Neural cell (in vitro differentiated cells): ENCODE measurements around the gene KCNK15. TPM values are rescaled to one million over a fixed set of nuclear protein-coding genes. Genes with fewer than 3 reads are reported as not detected.

Experiments used
- H2AFZ ChIP-seq: fragments of 200-600, 300-800 bp; sonication (generic), shearing (Covaris generic); 2 replicates; pipeline ENCODE4 v1.6.0; 2014; ENCODE audit warnings: low read depth, mild to moderate bottlenecking, antibody characterized with exemption, low read length, moderate library complexity
- H3F3A ChIP-seq: fragments of 200-600 bp; shearing (Covaris generic); 2 replicates; pipeline ENCODE4 v1.6.1; 2016; ENCODE audit warnings: mild to moderate bottlenecking, moderate library complexity, mixed read lengths, antibody characterized with exemption, low read length; ENCODE audit not compliant: insufficient read depth, poor library complexity, severe bottlenecking
- H3K27ac ChIP-seq: fragments of 200-600, 300-800 bp; sonication (generic), shearing (Covaris generic); 2 replicates; pipeline ENCODE4 v1.5.1; 2014; ENCODE audit warnings: mild to moderate bottlenecking, low read length, moderate library complexity
- H3K27me3 ChIP-seq: fragments of 300-800, 200-600 bp; sonication (generic), shearing (Covaris generic); 2 replicates; pipeline ENCODE4 v1.6.0; 2014; ENCODE audit warnings: mild to moderate bottlenecking, low read depth, low read length, moderate library complexity; ENCODE audit not compliant: insufficient read depth
- H3K36me3 ChIP-seq: fragments of 300-800, 200-600 bp; sonication (generic), shearing (Covaris generic); 2 replicates; pipeline ENCODE4 v1.5.1; 2014; ENCODE audit warnings: mild to moderate bottlenecking, antibody characterized with exemption, low read length, moderate library complexity; ENCODE audit not compliant: insufficient read depth
- H3K4me2 ChIP-seq: fragments of 300-800, 200-600 bp; sonication (generic), shearing (Covaris generic); 2 replicates; pipeline ENCODE4 v1.6.0; 2014; ENCODE audit warnings: mild to moderate bottlenecking, low read length
- H3K4me3 ChIP-seq: fragments of 300-800, 200-600 bp; sonication (generic), shearing (Covaris generic); 2 replicates; pipeline ENCODE4 v1.5.1; 2014; ENCODE audit warnings: mild to moderate bottlenecking, low read length, moderate library complexity
- H3K79me2 ChIP-seq: fragments of 200-600 bp; shearing (Covaris generic); replicated peaks from 2 replicates; pipeline ENCODE4 v1.6.0; 2014; ENCODE audit warnings: mild to moderate bottlenecking, low read length, moderate library complexity; ENCODE audit not compliant: insufficient read depth
- H3K9ac ChIP-seq: fragments of 300-800, 200-600 bp; sonication (generic), shearing (Covaris generic); 2 replicates; pipeline ENCODE4 v1.6.1; 2016; ENCODE audit warnings: mild to moderate bottlenecking, low read length, mixed read lengths
- H3K9me2 ChIP-seq: fragments of 200-600 bp; shearing (Covaris generic); 2 replicates; pipeline ENCODE4 v1.6.1; 2016; ENCODE audit warnings: mild to moderate bottlenecking, low read length, mixed read lengths; ENCODE audit not compliant: insufficient read depth
- H3K9me3 ChIP-seq: fragments of 200-600, 300-800 bp; sonication (generic), shearing (Covaris generic); 2 replicates; pipeline ENCODE4 v1.6.1; 2016; ENCODE audit warnings: mild to moderate bottlenecking, mixed run types, low read length, moderate library complexity, mixed read lengths
- H4K20me1 ChIP-seq: fragments of 200-600 bp; shearing (Covaris generic); 2 replicates; pipeline ENCODE4 v1.6.1; 2016; ENCODE audit warnings: mild to moderate bottlenecking, mixed run types; ENCODE audit not compliant: insufficient read depth
- CTCF ChIP-seq: fragments of 450-650 bp; IDR thresholded peaks from 2 replicates; pipeline ENCODE4 v1.5.1; 2014; ENCODE audit warnings: antibody characterized with exemption, mild to moderate bottlenecking, moderate library complexity; ENCODE audit not compliant: poor library complexity, severe bottlenecking
- EP300 ChIP-seq: fragments of 450-650 bp; conservative IDR thresholded peaks from 2 replicates; pipeline ENCODE4 v1.6.1; 2014; ENCODE audit warnings: antibody characterized with exemption, mild to moderate bottlenecking, moderate library complexity; ENCODE audit not compliant: poor library complexity, severe bottlenecking
- EZH2 ChIP-seq: fragments of 200-600, 300-800 bp; shearing (Covaris generic), sonication (generic); IDR thresholded peaks from 2 replicates; pipeline ENCODE4 v1.6.1; 2014; ENCODE audit warnings: antibody characterized with exemption, low read length, borderline replicate concordance, mild to moderate bottlenecking; ENCODE audit not compliant: insufficient read depth, poor library complexity, severe bottlenecking
- MXI1 ChIP-seq: fragments of 450-650 bp; conservative IDR thresholded peaks from 2 replicates; pipeline ENCODE4 v1.6.1; 2014; ENCODE audit warnings: antibody characterized with exemption, mild to moderate bottlenecking; ENCODE audit not compliant: poor library complexity, severe bottlenecking
- POLR2AphosphoS5 ChIP-seq: IDR thresholded peaks from 2 replicates; pipeline ENCODE4 v1.6.1; 2012
- RAD21 ChIP-seq: fragments of 450-650 bp; conservative IDR thresholded peaks from 2 replicates; pipeline ENCODE4 v1.6.1; 2014; ENCODE audit warnings: antibody characterized with exemption, mild to moderate bottlenecking, moderate library complexity
- SMC3 ChIP-seq: fragments of 450-650 bp; conservative IDR thresholded peaks from 2 replicates; pipeline ENCODE4 v1.6.1; 2014; ENCODE audit warnings: antibody characterized with exemption, mild to moderate bottlenecking, moderate library complexity; ENCODE audit not compliant: poor library complexity
- TAF1 ChIP-seq: IDR thresholded peaks from 2 replicates; pipeline ENCODE4 v1.6.1; 2012; ENCODE audit warnings: low read depth
- polyA plus RNA-seq: library from polyadenylated mRNA; depleted of rRNA; stranded (reverse); fragments of >200 nt; gene quantifications from 2 replicates; pipeline ENCODE4 v1.2.3, GENCODE V29; 2014
- TF ChIP-seq, protein P1 (sequence below): IDR thresholded peaks from 2 replicates; pipeline ENCODE4 v1.6.1; 2012; ENCODE audit warnings: borderline replicate concordance

Gene KCNK15
- polyA plus RNA-seq, 1 donor from 2014 or later = not detected

DNA sequence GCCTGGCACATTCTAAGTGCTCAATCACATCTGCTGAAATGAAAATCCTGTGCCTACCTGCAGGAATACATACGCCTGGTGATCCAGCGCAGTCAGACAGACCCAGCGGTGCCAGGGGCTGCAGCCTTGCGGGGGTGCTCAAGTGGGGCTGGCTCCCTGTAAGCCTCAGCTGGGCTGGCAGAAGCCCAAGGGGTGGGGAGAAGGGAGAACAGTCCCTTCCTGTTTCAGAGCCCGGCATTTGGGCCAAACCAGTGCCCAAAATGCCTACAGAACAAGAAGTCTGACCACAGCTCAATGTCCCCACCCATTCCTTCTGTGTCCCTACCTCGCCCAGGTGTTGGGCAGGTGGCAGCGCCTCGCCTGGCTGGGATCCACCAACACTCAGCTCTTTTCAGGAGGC is 22.6 kb downstream of the KCNK15 start:
- Histone ChIP-seq H3K27me3 (no peaks in the 10 kb centered on the region), H3F3A (no peaks in the 10 kb centered on the region), H3K9me2 (no peaks in the 10 kb centered on the region), H4K20me1 (no peaks in the 10 kb centered on the region), H3K27ac (no peak overlapping the region), H2AFZ (no peak overlapping the region), H3K9ac (no peak overlapping the region), H3K4me3 (no peak overlapping the region), H3K4me2 (no peak overlapping the region), H3K79me2 (no peaks in the 10 kb centered on the region), H3K9me3 (no peaks in the 10 kb centered on the region), H3K36me3 (no peaks in the 10 kb centered on the region)
- no peak for TF ChIP-seq EP300

DNA sequence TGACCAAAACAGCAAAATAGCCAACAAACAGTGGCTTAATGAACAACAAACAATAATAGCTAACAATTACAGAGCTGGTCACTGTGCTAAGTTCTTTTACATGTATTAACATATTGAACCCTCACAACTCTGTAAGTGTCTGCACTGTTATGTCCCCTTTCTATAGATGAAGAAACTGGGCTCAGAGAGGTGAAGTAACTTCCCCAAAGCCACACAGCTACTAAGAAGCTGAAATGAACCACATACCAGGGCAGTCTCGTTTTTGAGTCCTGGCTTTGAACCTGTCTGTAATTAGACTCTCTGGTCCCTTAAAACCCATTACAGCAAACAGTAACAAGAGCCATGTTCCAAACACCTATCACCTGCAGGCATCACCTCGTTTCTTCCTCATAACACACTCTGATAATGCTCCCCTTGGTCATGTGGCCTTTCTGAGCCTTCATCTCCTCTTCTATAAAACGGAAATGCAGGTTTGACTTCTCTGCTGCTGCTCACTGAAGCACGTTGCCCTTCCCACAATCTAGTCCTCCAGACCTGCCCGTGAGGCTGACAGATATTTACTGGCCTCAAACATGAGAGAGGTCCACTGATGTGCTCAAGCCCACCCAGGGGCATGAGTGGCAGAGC is 23.3 kb downstream of the KCNK15 start:
- Histone ChIP-seq H4K20me1 (no peaks in the 10 kb centered on the region), H2AFZ (no peak overlapping the region), H3K27ac (no peak overlapping the region), H3K27me3 (no peaks in the 10 kb centered on the region), H3F3A (no peaks in the 10 kb centered on the region), H3K9ac (no peak overlapping the region), H3K4me3 (no peak overlapping the region), H3K9me3 (no peaks in the 10 kb centered on the region), H3K4me2 (no peak overlapping the region), H3K9me2 (no peaks in the 10 kb centered on the region), H3K36me3 (no peaks in the 10 kb centered on the region), H3K79me2 (no peaks in the 10 kb centered on the region)
- TF ChIP-seq RAD21 = no peak
- no peak for TF ChIP-seq SMC3
- TF ChIP-seq POLR2AphosphoS5 = no peak
- TF ChIP-seq, protein P1, sequence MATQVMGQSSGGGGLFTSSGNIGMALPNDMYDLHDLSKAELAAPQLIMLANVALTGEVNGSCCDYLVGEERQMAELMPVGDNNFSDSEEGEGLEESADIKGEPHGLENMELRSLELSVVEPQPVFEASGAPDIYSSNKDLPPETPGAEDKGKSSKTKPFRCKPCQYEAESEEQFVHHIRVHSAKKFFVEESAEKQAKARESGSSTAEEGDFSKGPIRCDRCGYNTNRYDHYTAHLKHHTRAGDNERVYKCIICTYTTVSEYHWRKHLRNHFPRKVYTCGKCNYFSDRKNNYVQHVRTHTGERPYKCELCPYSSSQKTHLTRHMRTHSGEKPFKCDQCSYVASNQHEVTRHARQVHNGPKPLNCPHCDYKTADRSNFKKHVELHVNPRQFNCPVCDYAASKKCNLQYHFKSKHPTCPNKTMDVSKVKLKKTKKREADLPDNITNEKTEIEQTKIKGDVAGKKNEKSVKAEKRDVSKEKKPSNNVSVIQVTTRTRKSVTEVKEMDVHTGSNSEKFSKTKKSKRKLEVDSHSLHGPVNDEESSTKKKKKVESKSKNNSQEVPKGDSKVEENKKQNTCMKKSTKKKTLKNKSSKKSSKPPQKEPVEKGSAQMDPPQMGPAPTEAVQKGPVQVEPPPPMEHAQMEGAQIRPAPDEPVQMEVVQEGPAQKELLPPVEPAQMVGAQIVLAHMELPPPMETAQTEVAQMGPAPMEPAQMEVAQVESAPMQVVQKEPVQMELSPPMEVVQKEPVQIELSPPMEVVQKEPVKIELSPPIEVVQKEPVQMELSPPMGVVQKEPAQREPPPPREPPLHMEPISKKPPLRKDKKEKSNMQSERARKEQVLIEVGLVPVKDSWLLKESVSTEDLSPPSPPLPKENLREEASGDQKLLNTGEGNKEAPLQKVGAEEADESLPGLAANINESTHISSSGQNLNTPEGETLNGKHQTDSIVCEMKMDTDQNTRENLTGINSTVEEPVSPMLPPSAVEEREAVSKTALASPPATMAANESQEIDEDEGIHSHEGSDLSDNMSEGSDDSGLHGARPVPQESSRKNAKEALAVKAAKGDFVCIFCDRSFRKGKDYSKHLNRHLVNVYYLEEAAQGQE = no peak
- TF ChIP-seq EP300 = no peak
- TF ChIP-seq MXI1 = no peak
- no peak for TF ChIP-seq TAF1
- TF ChIP-seq CTCF = no peak
- no peak for TF ChIP-seq EZH2

- H3K4me2 ChIP-seq = no peak overlapping the region
- no peak overlapping the region for H2AFZ ChIP-seq
- H4K20me1 ChIP-seq = no peaks in the 10 kb centered on the region
- H3K36me3 ChIP-seq = no peaks in the 10 kb centered on the region
- no peak overlapping the region for H3K27ac ChIP-seq
- H3K9ac ChIP-seq = no peak overlapping the region
- no peaks in the 10 kb centered on the region for H3K9me3 ChIP-seq
- no peaks in the 10 kb centered on the region for H3K27me3 ChIP-seq
- no peaks in the 10 kb centered on the region for H3K79me2 ChIP-seq
- no peaks in the 10 kb centered on the region for H3F3A ChIP-seq
- TF ChIP-seq TAF1 (no peak), EZH2 (no peak), SMC3 (no peak), POLR2AphosphoS5 (no peak), RAD21 (no peak), CTCF (no peak), EP300 (no peak), MXI1 (no peak)
- TF ChIP-seq, protein P1 = no peak
- H3K4me3 ChIP-seq = no peak overlapping the region
- H3K9me2 ChIP-seq = no peaks in the 10 kb centered on the region
Measured at GRCh38 chr20:44769481-44769863, 23.8 kb downstream of the KCNK15 start.
